NCI-H1092 (cell line): ENCODE results near the gene GRK5.

ENCODE experiments used
- DNase-seq: peaks from one replicate; lab custom pipeline; 2025; lab: John Stamatoyannopoulos, UW

The GRK5 gene

GRCh38 chr10:119483839-119484238 is 276.5 kb downstream of the GRK5 start:
- DNase-seq = no peak

- no peak for DNase-seq
These were observed 281.3 kb downstream of the GRK5 start for GRCh38 chr10:119488675-119489074.

- DNase-seq = no peak
These were observed 282.6 kb downstream of the GRK5 start for GRCh38 chr10:119489991-119490326.

- DNase-seq = no peak
These were observed 284.8 kb downstream of the GRK5 start for GRCh38 chr10:119491966-119492757.

GRCh38 chr10:119493155-119493554 is 285.8 kb downstream of the GRK5 start:
- DNase-seq = no peak

GRCh38 chr10:119494236-119495020 is 287.1 kb downstream of the GRK5 start:
- no peak for DNase-seq

- no peak for DNase-seq
These were observed 287.7 kb downstream of the GRK5 start for GRCh38 chr10:119495021-119495505.

GRCh38 chr10:119495545-119495944 is 288.2 kb downstream of the GRK5 start:
- no peak for DNase-seq

- DNase-seq = no peak
These were observed 288.9 kb downstream of the GRK5 start for GRCh38 chr10:119496273-119496672.

GRCh38 chr10:119497243-119497642 is 289.9 kb downstream of the GRK5 start:
- no peak for DNase-seq

- no peak for DNase-seq
These were observed 291.7 kb downstream of the GRK5 start for GRCh38 chr10:119498889-119499676.

- DNase-seq = no peak
These were observed 292.3 kb downstream of the GRK5 start for GRCh38 chr10:119499677-119500002.

- DNase-seq = no peak
These were observed 292.9 kb downstream of the GRK5 start for GRCh38 chr10:119500123-119500795.

GRCh38 chr10:119500821-119501220 is 293.4 kb downstream of the GRK5 start:
- no peak for DNase-seq

GRCh38 chr10:119501690-119502089 is 294.3 kb downstream of the GRK5 start:
- no peak for DNase-seq

GRCh38 chr10:119502209-119502608 is 294.8 kb downstream of the GRK5 start:
- no peak for DNase-seq

- DNase-seq = no peak
These were observed 295.3 kb downstream of the GRK5 start for GRCh38 chr10:119502618-119503155.

GRCh38 chr10:119503821-119504220 is 296.4 kb downstream of the GRK5 start:
- no peak for DNase-seq

- DNase-seq = no peak
These were observed 297.3 kb downstream of the GRK5 start for GRCh38 chr10:119504651-119505050.

- DNase-seq = no peak
These were observed 297.8 kb downstream of the GRK5 start for GRCh38 chr10:119505131-119505551.
